Fibroblast of mammary gland (primary cell): Measurements from ENCODE around the gene VTCN1.
"Not testable (repeated sequence)": the region's sequence is repeated elsewhere in the genome, so short reads cannot be mapped to it uniquely, and the experiment has no call there.

Source experiments
- DNase-seq: peaks from one replicate; pipeline ENCODE4 v3.0.0-alpha.2; 2010; ENCODE audit warnings: low read depth
- H3K4me3 ChIP-seq: 2 replicates; pipeline ENCODE4 v1.5.1; 2011; ENCODE audit warnings: low read depth, mild to moderate bottlenecking, low read length, moderate library complexity; ENCODE audit not compliant: control insufficient read depth
- CTCF ChIP-seq: conservative IDR thresholded peaks from 2 replicates; pipeline ENCODE4 v1.5.1; 2011; ENCODE audit warnings: low read depth, low read length, inconsistent platforms; ENCODE audit not compliant: control insufficient read depth, insufficient read depth

VTCN1 gene

GRCh38 chr1:117210831-117211261, at the start of gene VTCN1:
TSS of gene VTCN1 (minus strand) at chr1:117210927. CDS start at chr1:117210855, 72 bp downstream.
- no peak for TF ChIP-seq CTCF
- no peak for DNase-seq
- H3K4me3 ChIP-seq = no peak within 1 kb of the TSS

- H3K4me3 ChIP-seq = no peak overlapping the region
- TF ChIP-seq CTCF = no peak
- DNase-seq = no peak
Measured at GRCh38 chr1:117258791-117259190, 48.1 kb upstream of the VTCN1 start.

- H3K4me3 ChIP-seq, DNase-seq: not testable (repeated sequence)
Measured at GRCh38 chr1:117258075-117258474, 47.3 kb upstream of the VTCN1 start.

- no peak for DNase-seq
- H3K4me3 ChIP-seq = no peak overlapping the region
- no peak for TF ChIP-seq CTCF
Measured at GRCh38 chr1:117257291-117257690, 46.6 kb upstream of the VTCN1 start.

- peak; percentile 17 for DNase-seq
- TF ChIP-seq CTCF = no peak
- no peak overlapping the region for H3K4me3 ChIP-seq
Measured at GRCh38 chr1:117250061-117250606, 39.4 kb upstream of the VTCN1 start.

GRCh38 chr1:117244971-117245370, 34.2 kb upstream of the VTCN1 start:
- no peak overlapping the region for H3K4me3 ChIP-seq
- no peak for TF ChIP-seq CTCF
- DNase-seq = no peak

GRCh38 chr1:117244306-117244705, 33.6 kb upstream of the VTCN1 start:
- H3K4me3 ChIP-seq = no peak overlapping the region
- DNase-seq = no peak
- no peak for TF ChIP-seq CTCF
